HG03108 (cell line): ENCODE data around the gene TMPRSS2.

ENCODE experiments used
- ATAC-seq: cut with Tn5 transposase; IDR thresholded peaks from one replicate; pipeline ENCODE4 v1.9.1; 2021; ENCODE audit warnings: moderate library complexity; ENCODE audit not compliant: unreplicated experiment

The TMPRSS2 gene

GRCh38 chr21:41510500-41510899, 2.5 kb upstream of the TMPRSS2 start:
- no peak for ATAC-seq

- ATAC-seq = no peak
Observed at GRCh38 chr21:41509733-41510132, 1.8 kb upstream of the TMPRSS2 start.

GRCh38 chr21:41509145-41509496, 1.2 kb upstream of the TMPRSS2 start:
- no peak for ATAC-seq

GRCh38 chr21:41508415-41509144, 622 bp upstream of the TMPRSS2 start:
- ATAC-seq = no peak

- ATAC-seq = no peak
Observed at GRCh38 chr21:41506611-41507520, 1.1 kb downstream of the TMPRSS2 start.

- ATAC-seq = no peak
Observed at GRCh38 chr21:41506005-41506594, 1.9 kb downstream of the TMPRSS2 start.

- ATAC-seq = no peak
Observed at GRCh38 chr21:41504030-41504429, 3.9 kb downstream of the TMPRSS2 start.

- no peak for ATAC-seq
Observed at GRCh38 chr21:41503331-41503730, 4.6 kb downstream of the TMPRSS2 start.

- no peak for ATAC-seq
Observed at GRCh38 chr21:41501919-41502318, 6.0 kb downstream of the TMPRSS2 start.

GRCh38 chr21:41500931-41501381, 7.0 kb downstream of the TMPRSS2 start:
- ATAC-seq = no peak

GRCh38 chr21:41500363-41500762, 7.6 kb downstream of the TMPRSS2 start:
- no peak for ATAC-seq

GRCh38 chr21:41499920-41500319, 8.0 kb downstream of the TMPRSS2 start:
- no peak for ATAC-seq

GRCh38 chr21:41497788-41498187, 10.2 kb downstream of the TMPRSS2 start:
- no peak for ATAC-seq

GRCh38 chr21:41497008-41497407, 10.9 kb downstream of the TMPRSS2 start:
- ATAC-seq = no peak

GRCh38 chr21:41494242-41494641, 13.7 kb downstream of the TMPRSS2 start:
- no peak for ATAC-seq

- ATAC-seq = no peak
Observed at GRCh38 chr21:41491412-41491811, 16.5 kb downstream of the TMPRSS2 start.

GRCh38 chr21:41490330-41490729, 17.6 kb downstream of the TMPRSS2 start:
- ATAC-seq = no peak

GRCh38 chr21:41489329-41489728, 18.6 kb downstream of the TMPRSS2 start:
- no peak for ATAC-seq

GRCh38 chr21:41488080-41488479, 19.9 kb downstream of the TMPRSS2 start:
- no peak for ATAC-seq

GRCh38 chr21:41487082-41487481, 20.9 kb downstream of the TMPRSS2 start:
- no peak for ATAC-seq

GRCh38 chr21:41483973-41484372, 24.0 kb downstream of the TMPRSS2 start:
- ATAC-seq = no peak

GRCh38 chr21:41483415-41483814, 24.5 kb downstream of the TMPRSS2 start:
- no peak for ATAC-seq
